Measurements from ENCODE around the gene NXN.
"Not testable (repeated sequence)": the region's sequence is repeated elsewhere in the genome, so short reads cannot be mapped to it uniquely, and the experiment has no call there.

GRCh38 chr17:974778-975177, 4.8 kb downstream of the NXN start:
- TF ChIP-seq, protein P1, sequence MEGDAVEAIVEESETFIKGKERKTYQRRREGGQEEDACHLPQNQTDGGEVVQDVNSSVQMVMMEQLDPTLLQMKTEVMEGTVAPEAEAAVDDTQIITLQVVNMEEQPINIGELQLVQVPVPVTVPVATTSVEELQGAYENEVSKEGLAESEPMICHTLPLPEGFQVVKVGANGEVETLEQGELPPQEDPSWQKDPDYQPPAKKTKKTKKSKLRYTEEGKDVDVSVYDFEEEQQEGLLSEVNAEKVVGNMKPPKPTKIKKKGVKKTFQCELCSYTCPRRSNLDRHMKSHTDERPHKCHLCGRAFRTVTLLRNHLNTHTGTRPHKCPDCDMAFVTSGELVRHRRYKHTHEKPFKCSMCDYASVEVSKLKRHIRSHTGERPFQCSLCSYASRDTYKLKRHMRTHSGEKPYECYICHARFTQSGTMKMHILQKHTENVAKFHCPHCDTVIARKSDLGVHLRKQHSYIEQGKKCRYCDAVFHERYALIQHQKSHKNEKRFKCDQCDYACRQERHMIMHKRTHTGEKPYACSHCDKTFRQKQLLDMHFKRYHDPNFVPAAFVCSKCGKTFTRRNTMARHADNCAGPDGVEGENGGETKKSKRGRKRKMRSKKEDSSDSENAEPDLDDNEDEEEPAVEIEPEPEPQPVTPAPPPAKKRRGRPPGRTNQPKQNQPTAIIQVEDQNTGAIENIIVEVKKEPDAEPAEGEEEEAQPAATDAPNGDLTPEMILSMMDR (IDR thresholded peaks at IDR 0.05) = not testable (repeated sequence)
- TF ChIP-seq POLR2AphosphoS5 (IDR thresholded peaks at IDR 0.05) = not testable (repeated sequence)
